Measurements from ENCODE around the gene GABRG3.

Gene GABRG3

GRCh38 chr15:27339138-27339537, 368.2 kb downstream of the GABRG3 start:
- Histone ChIP-seq H3K9ac (no peak overlapping the region), H3K4me1 (ENCODE audit: low read depth, poor library complexity, severe bottlenecking) (no peaks in the 10 kb centered on the region), H3K27me3 (ENCODE audit: insufficient read depth, low read depth) (no peaks in the 10 kb centered on the region), H3K27ac (no peak overlapping the region), H3K4me3 (IDR thresholded peaks at IDR 0.05; ENCODE audit: insufficient read depth, low read depth, low read length) (no peak overlapping the region), H3K36me3 (ENCODE audit: insufficient read depth) (no peaks in the 10 kb centered on the region), H3K4me2 (no peak overlapping the region), H2AFZ (ENCODE audit: low read depth) (no peak overlapping the region), H3K79me2 (ENCODE audit: insufficient read depth, low read depth) (no peaks in the 10 kb centered on the region), H4K20me1 (ENCODE audit: insufficient read depth) (no peaks in the 10 kb centered on the region)
- no peak for TF ChIP-seq CTCF (conservative IDR thresholded peaks at IDR 0.05; ENCODE audit: low read depth, low read length)

- no peak overlapping the region for H2AFZ ChIP-seq (ENCODE audit: low read depth)
These were observed 370.9 kb downstream of the GABRG3 start for GRCh38 chr15:27341780-27342343.

DNA sequence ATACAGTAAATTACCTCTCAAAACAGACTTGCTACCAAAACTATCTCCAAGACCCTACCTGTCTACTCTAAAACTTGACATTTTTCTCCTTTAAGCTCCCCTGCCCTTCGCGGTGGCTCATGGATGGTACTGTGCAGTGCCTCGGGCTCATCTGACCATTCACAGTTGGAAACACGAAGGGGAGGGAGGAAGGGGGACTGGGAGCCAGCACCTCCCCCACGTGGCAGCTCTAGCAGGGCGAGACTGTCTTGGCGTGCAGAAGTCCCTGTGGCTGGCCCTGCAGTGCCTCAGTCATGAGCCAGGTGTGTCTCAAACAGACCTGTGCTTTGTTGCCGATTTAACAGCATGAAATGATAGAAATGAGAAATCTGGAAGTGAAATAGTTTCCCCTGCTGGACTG, 372.0 kb downstream of the GABRG3 start:
- H2AFZ ChIP-seq (ENCODE audit: low read depth): no peak overlapping the region
- H4K20me1 ChIP-seq (ENCODE audit: insufficient read depth): no peaks in the 10 kb centered on the region
- H3K36me3 ChIP-seq (ENCODE audit: insufficient read depth): no peaks in the 10 kb centered on the region
- H3K79me2 ChIP-seq (ENCODE audit: insufficient read depth, low read depth): no peaks in the 10 kb centered on the region
- H3K4me1 ChIP-seq (ENCODE audit: low read depth, poor library complexity, severe bottlenecking): no peaks in the 10 kb centered on the region
- no peak overlapping the region for H3K4me3 ChIP-seq (IDR thresholded peaks at IDR 0.05; ENCODE audit: insufficient read depth, low read depth, low read length)
- no peak overlapping the region for H3K27ac ChIP-seq
- no peak overlapping the region for H3K9ac ChIP-seq
- no peaks in the 10 kb centered on the region for H3K27me3 ChIP-seq (ENCODE audit: insufficient read depth, low read depth)
- no peak overlapping the region for H3K4me2 ChIP-seq
- TF ChIP-seq CTCF (conservative IDR thresholded peaks at IDR 0.05; ENCODE audit: low read depth, low read length): no peak

More at GRCh38 chr15:27341780-27342343, 370.9 kb downstream of the GABRG3 start:
- no peak for TF ChIP-seq CTCF (conservative IDR thresholded peaks at IDR 0.05; ENCODE audit: low read depth, low read length)
- Histone ChIP-seq H3K4me1 (ENCODE audit: low read depth, poor library complexity, severe bottlenecking) (no peaks in the 10 kb centered on the region), H3K79me2 (ENCODE audit: insufficient read depth, low read depth) (no peaks in the 10 kb centered on the region), H3K9ac (no peak overlapping the region), H3K4me3 (IDR thresholded peaks at IDR 0.05; ENCODE audit: insufficient read depth, low read depth, low read length) (no peak overlapping the region), H4K20me1 (ENCODE audit: insufficient read depth) (no peaks in the 10 kb centered on the region), H3K36me3 (ENCODE audit: insufficient read depth) (no peaks in the 10 kb centered on the region), H3K4me2 (no peak overlapping the region), H3K27ac (no peak overlapping the region), H3K27me3 (ENCODE audit: insufficient read depth, low read depth) (no peaks in the 10 kb centered on the region)

GRCh38 chr15:27352136-27352535, 381.2 kb downstream of the GABRG3 start:
- H4K20me1 ChIP-seq (ENCODE audit: insufficient read depth): no peaks in the 10 kb centered on the region
- no peak overlapping the region for H3K9ac ChIP-seq
- no peaks in the 10 kb centered on the region for H3K27me3 ChIP-seq (ENCODE audit: insufficient read depth, low read depth)
- no peak overlapping the region for H3K27ac ChIP-seq
- H3K4me3 ChIP-seq (IDR thresholded peaks at IDR 0.05; ENCODE audit: insufficient read depth, low read depth, low read length): no peak overlapping the region
- no peaks in the 10 kb centered on the region for H3K36me3 ChIP-seq (ENCODE audit: insufficient read depth)
- no peaks in the 10 kb centered on the region for H3K79me2 ChIP-seq (ENCODE audit: insufficient read depth, low read depth)
- no peak overlapping the region for H2AFZ ChIP-seq (ENCODE audit: low read depth)
- no peak for TF ChIP-seq CTCF (conservative IDR thresholded peaks at IDR 0.05; ENCODE audit: low read depth, low read length)
- H3K4me1 ChIP-seq (ENCODE audit: low read depth, poor library complexity, severe bottlenecking): no peaks in the 10 kb centered on the region
- H3K4me2 ChIP-seq: no peak overlapping the region

Measured in KMS-11 (cell line).